Neuron (in vitro differentiated cells): ENCODE data around the gene AKR1A1.
"Not testable (repeated sequence)": the region's sequence is repeated elsewhere in the genome, so short reads cannot be mapped to it uniquely, and the experiment has no call there.

Experiments
- H2AFZ ChIP-seq: one replicate; pipeline ENCODE4 v1.6.1; 2013; ENCODE audit warnings: low read depth, mild to moderate bottlenecking, inconsistent platforms, low read length, moderate library complexity
- H3K27me3 ChIP-seq: one replicate; pipeline ENCODE4 v1.6.1; 2013; ENCODE audit warnings: low read length; ENCODE audit not compliant: insufficient read depth
- H3K36me3 ChIP-seq: one replicate; pipeline ENCODE4 v1.6.1; 2013; ENCODE audit warnings: low read length; ENCODE audit not compliant: insufficient read depth
- H3K4me1 ChIP-seq: one replicate; pipeline ENCODE4 v1.6.1; 2013; ENCODE audit warnings: low read length; ENCODE audit not compliant: insufficient read depth
- H3K4me3 ChIP-seq: 2 replicates; pipeline ENCODE4 v1.5.1; 2013; ENCODE audit warnings: mild to moderate bottlenecking, low read length, moderate library complexity
- H3K9me3 ChIP-seq: one replicate; pipeline ENCODE4 v1.6.1; 2013; ENCODE audit warnings: low read length

AKR1A1 gene

DNA sequence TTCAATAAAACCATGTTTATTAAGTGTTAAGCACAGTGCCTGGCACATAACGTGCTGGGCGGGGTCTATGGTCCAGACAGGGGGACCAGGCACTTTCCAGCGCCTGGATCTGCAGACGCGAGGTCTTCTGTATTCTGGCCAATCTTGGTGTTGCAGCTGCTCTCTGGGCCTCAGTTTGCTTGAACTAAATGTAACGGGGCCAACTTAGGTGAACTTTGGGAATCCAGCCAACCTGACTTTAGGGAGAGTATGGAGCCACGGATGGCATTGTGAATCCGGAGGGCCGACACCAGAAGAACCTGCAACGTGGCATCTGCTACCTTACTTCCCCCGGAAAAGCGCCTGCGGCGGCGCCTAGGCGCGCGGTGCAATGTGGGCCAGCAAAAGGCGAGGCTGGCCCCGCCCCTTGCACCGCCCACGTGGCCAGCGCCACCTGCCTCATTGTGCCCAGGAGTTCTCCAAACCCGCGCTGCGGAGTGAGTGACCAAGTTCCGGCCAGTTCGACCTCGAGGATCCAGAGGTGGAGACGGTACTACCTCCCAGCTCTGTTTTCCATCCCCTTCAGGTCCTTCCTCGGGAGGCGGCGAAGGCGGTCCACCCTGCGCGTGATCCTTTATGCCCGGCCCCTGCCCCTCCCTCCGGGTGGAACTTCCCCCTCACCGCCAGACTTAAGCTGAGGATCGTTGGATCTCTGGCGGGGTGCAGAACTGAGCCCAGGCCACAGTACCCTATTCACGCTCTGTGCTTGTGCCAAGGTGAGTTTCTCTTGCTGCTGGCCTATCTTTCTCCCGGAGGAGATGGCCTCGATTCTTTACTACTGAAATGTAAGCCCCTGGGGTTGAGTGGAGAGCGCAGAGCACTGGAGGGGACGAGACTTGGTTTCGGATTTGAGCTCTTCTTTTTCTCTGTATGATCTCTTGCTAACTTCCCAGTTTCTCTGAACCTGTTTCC is at the start of gene AKR1A1:
AKR1A1 (plus strand) TSS at position 426 of the 951 bp plus-strand sequence. CDS start 10,969 bp downstream, outside the sequence.
- peaks cover 10% of the 10 kb centered on the region for H3K4me1 ChIP-seq
- H2AFZ ChIP-seq: peak within 1 kb of the TSS; percentile 86
- H3K9me3 ChIP-seq: no peaks in the 10 kb centered on the region
- H3K4me3 ChIP-seq: peak within 1 kb of the TSS; percentile 98
- no peaks in the 10 kb centered on the region for H3K27me3 ChIP-seq
- peaks cover 19% of the 10 kb centered on the region for H3K36me3 ChIP-seq

DNA sequence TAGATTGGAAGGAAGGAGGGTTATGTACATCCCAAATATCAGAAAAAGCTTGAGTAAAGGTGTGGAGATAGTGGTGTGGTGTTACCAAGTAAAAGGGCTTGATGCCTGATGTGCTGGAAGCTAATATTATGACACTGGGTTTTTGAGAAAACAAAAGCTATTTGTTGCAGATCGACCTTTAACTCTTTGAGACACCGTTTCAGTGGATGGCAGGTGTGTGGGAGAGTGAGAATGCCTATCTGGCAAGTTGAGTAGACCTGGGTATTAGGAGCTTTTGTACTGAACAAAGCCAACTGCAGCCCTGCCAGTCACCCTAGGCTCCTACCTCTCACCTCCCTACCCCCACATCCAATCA is 49.1 kb upstream of the AKR1A1 start:
- no peaks in the 10 kb centered on the region for H3K27me3 ChIP-seq
- peaks cover 18% of the 10 kb centered on the region for H3K4me1 ChIP-seq
- no peak overlapping the region for H3K4me3 ChIP-seq
- no peaks in the 10 kb centered on the region for H3K36me3 ChIP-seq
- H2AFZ ChIP-seq: no peak overlapping the region
- H3K9me3 ChIP-seq: peaks cover 2% of the 10 kb centered on the region

DNA sequence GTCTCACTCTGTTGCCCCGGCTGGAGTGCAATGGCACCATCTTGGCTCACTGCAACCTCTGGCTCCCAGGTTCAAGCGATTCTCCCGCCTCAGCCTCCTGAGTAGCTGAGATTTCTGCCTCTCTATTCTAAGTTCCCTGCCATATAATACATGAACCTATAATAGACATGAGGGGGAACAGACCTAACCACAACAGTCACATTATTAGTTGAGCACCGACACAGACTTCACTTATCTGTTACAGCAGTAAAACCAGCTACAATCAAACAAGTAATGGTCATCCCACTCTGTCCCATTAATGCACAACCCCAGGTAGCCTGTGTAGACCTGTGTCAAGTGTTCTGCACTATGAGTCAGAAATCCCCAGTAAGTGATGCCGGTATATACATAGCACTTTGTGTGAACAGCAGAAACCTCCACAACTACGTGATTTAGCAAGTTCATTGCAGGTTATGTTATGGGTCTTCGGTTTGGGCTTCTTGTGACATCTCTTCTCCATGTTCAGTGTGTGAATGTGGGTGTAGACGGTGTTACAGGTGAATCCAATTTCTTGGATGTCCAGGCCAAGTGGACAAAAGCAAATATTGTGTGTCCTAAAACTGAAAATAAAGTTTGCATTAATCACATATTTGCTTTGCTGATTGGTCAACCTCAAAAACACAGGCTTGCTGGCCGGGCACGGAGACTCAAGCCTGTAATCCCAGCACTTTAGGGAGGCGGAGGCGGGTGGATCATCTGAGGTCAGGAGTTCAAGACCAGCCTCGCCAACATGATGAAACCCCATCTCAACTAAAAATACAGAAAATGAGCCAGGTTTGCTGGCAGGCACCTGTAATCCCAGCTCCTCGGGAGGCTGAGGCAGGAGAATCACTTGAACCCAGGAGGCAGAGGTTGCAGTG is 46.9 kb upstream of the AKR1A1 start:
- Histone ChIP-seq H3K4me1 (peaks cover 13% of the 10 kb centered on the region), H2AFZ (no peak overlapping the region), H3K27me3 (no peaks in the 10 kb centered on the region), H3K4me3 (no peak overlapping the region), H3K9me3 (no peaks in the 10 kb centered on the region), H3K36me3 (peaks cover 8% of the 10 kb centered on the region)

DNA sequence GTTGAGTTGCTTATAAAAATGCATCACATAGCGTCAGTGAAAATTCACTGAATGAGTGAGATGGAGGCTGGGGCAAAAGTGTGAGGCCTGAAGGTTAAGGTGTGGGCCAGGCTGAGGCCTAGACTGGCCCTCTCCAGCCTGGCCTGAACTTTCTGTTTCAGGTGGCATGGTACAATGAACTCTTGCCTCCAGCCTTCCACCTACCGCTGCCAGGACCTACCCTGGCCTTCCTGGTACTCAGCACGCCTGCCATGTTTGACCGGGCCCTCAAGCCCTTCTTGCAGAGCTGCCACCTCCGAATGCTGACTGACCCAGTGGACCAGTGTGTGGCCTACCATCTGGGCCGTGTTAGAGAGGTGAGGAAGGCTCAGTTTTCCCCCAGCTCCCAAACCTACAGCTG is 43.4 kb upstream of the AKR1A1 start:
- peaks cover 34% of the 10 kb centered on the region for H3K36me3 ChIP-seq
- H3K9me3 ChIP-seq: no peaks in the 10 kb centered on the region
- H2AFZ ChIP-seq: no peak overlapping the region
- no peaks in the 10 kb centered on the region for H3K4me1 ChIP-seq
- no peaks in the 10 kb centered on the region for H3K27me3 ChIP-seq
- no peak overlapping the region for H3K4me3 ChIP-seq

DNA sequence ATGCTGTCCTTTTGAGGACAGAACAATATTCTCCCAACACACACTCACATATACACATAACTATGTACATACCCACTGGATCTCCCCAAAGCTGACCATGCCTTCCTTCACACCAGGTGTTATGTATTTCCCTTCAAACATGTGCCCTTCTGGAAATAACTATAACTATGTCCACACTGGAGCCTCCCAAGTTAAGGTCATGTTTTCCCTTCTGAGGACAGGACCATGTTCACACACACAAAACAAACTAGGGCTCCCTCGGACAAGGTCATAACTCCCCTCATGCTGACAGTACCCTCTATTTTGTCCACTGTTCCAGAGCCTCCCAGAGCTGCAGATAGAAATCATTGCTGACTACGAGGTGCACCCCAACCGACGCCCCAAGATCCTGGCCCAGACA is 42.7 kb upstream of the AKR1A1 start:
- H2AFZ ChIP-seq: no peak overlapping the region
- no peaks in the 10 kb centered on the region for H3K4me1 ChIP-seq
- H3K36me3 ChIP-seq: peaks cover 34% of the 10 kb centered on the region
- H3K27me3 ChIP-seq: no peaks in the 10 kb centered on the region
- no peak overlapping the region for H3K4me3 ChIP-seq
- no peaks in the 10 kb centered on the region for H3K9me3 ChIP-seq

DNA sequence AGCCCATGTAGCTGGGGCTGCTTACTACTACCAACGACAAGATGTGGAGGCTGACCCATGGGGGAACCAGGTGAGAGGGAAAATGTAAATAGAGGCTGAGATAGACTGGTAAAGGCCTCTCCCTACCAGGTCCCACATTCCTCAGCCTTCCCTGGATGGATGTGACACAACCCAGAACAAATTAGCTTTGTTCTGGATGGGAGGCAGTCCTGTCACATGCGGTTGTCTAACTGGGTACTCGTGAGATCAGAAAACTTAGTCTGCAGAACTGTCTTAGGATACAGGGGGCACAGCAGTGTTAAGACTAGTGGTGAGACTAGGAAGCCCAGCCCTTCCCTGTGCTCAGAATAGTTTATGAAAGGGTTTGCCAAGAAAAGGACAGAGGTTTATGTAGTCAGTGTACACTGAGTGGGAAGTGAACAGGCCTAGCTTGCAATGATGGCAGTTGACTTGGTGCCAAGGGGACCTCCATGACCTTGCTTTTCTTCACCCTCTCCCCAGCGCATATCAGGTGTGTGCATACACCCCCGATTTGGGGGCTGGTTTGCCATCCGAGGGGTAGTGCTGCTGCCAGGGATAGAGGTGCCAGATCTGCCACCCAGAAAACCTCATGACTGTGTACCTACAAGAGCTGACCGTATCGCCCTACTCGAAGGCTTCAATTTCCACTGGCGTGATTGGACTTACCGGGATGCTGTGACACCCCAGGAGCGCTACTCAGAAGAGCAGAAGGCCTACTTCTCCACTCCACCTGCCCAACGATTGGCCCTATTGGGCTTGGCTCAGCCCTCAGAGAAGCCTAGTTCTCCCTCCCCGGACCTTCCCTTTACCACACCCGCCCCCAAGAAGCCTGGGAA is 42.1 kb upstream of the AKR1A1 start:
- Histone ChIP-seq H3K4me1 (no peaks in the 10 kb centered on the region), H2AFZ (no peak overlapping the region), H3K9me3 (no peaks in the 10 kb centered on the region), H3K4me3 (no peak overlapping the region), H3K27me3 (no peaks in the 10 kb centered on the region), H3K36me3 (peaks cover 36% of the 10 kb centered on the region)

DNA sequence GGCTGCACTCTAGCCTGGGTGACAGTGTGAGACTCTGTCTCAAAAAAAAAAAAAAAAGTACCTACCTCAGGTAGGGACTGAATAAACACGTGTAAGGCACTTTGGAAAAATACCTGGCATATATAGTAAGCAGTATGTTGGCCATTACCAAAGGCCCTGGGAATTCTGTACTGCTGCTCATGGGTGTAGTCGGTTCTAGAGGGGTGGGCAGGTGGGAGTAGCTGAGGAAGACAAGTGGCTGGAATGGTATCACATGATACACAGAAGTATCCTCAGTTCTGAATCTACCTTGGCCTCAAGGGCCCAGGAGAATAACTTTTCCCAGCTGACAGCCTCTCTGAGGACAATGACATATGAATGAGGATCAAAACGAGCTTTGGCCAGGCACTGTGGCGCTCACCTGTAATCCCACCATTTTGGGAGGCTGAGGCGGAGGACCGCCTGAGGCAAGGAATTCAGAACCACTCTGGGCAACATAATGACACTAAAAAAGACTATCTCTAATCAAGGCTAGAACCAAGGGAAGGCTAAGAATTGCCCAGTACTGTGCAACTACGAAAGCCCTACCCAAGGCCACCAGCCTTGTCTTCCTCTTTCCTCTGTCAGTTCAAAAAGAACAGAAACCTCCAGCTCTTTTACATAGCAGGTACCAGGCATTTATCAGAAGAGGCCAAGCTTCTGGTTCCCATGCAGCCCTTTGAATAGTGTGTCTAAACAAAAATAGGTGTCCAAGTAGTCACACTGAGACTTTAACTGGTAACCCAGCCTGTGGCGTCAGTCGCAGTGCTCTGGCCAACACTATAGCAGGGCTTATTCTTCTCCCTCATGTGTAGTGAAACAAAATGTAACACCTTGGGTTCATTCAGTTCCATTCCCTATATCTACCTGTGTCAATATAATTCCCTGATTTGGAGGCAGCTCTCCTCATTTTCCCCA is 40.3 kb upstream of the AKR1A1 start:
- no peaks in the 10 kb centered on the region for H3K27me3 ChIP-seq
- no peaks in the 10 kb centered on the region for H3K4me1 ChIP-seq
- H3K36me3 ChIP-seq: peaks cover 48% of the 10 kb centered on the region
- H3K9me3 ChIP-seq: no peaks in the 10 kb centered on the region
- H3K4me3 ChIP-seq: no peak overlapping the region
- H2AFZ ChIP-seq: no peak overlapping the region

DNA sequence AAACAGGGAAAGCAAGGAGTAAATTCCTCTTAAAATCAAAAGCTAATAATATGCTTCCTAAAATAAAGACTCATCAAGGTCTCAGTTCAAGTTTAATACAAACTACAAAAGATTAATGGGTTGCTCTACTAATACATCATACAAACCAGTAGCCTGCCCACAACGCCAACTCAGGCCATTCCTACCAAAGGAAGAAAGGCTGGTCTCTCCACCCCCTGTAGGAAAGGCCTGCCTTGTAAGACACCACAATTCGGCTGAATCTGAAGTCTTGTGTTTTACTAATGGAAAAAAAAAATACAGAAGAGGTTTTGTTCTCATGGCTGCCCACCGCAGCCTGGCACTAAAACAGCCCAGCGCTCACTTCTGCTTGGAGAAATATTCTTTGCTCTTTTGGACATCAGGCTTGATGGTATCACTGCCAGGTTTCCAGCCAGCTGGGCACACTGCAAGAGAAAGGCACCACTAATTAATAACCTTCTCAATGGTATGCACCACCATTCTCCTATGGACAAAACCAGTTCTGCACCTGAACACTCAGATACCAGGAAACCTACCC is 39.6 kb upstream of the AKR1A1 start:
- Histone ChIP-seq H3K36me3 (peaks cover 54% of the 10 kb centered on the region), H2AFZ (no peak overlapping the region), H3K4me1 (no peaks in the 10 kb centered on the region), H3K9me3 (no peaks in the 10 kb centered on the region), H3K27me3 (no peaks in the 10 kb centered on the region), H3K4me3 (no peak overlapping the region)

DNA sequence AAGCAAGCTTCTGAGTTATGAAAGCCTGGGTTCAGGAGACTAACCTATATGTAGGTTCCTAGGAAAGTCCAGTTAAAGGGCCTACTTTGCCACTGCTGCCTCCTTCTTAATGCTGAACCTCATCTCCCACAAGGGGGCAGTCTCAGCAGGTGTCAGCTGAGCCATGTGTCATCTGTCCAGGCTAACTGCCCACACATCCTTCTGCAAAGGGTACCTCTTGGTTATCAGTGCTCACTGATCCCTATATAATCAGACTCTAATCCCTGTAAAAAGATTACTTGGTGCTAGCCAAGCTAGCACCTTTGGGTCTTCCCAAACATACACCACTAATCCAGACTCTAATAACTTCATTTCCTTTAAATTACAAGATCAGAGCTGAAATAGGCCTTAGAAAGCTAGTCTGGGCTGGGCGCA is 38.0 kb upstream of the AKR1A1 start:
- Histone ChIP-seq H3K36me3 (peaks cover 65% of the 10 kb centered on the region), H3K27me3 (no peaks in the 10 kb centered on the region), H3K9me3 (no peaks in the 10 kb centered on the region), H3K4me1 (no peaks in the 10 kb centered on the region), H3K4me3 (no peak overlapping the region), H2AFZ (no peak overlapping the region)

DNA sequence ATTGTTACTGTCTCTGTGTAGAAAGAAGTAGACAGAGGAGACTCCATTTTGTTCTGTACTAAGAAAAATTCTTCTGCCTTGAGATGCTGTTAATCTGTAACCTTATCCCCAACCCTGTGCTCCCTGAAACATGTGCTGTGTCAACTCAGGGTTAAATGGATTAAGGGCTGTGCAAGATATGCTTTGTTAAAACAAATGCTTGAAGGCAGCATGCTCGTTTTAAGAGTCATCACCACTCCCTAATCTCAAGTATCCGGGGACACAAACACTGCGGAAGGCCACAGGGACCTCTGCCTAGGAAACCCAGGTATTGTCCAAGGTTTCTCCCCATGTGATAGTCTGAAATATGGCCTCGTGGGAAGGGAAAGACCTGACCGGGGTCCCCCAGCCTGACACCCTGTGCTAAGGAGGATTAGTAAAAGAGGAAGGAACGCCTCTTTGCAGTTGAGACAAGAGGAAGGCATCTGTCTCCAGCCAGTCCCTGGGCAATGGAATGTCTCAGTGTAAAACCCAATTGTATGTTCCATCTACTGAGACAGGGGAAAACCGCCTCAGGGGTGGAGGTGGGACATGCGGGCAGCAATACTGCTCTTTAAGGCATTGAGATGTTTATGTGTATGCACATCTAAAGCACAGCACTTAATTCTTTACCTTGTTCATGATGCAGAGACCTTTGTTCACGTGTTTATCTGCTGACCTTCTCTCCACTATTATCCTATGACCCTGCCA is 36.9 kb upstream of the AKR1A1 start:
- not testable (repeated sequence) for H3K9me3 ChIP-seq, H3K27me3 ChIP-seq, H2AFZ ChIP-seq, H3K4me1 ChIP-seq, H3K4me3 ChIP-seq
- peaks cover 59% of the 10 kb centered on the region for H3K36me3 ChIP-seq

DNA sequence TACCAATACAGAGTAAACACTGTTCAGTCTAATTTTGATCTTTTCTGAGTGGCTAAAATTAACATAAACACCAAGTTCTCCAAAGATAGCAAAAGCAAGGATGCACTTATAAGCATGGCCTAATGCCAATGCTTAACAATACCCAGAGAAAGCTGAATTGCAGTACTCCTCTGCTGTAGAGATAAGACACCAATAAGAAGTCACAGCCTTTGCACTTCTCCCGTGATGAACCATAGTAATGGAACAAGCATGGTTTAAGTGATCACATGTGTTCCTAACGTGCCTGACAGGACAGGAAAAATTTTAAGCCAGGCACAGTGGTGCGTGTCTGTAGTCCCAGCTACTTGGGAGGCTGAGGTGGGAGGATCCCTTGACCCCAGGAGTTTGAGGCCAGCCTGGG is 34.6 kb upstream of the AKR1A1 start:
- Histone ChIP-seq H3K36me3 (peaks cover 41% of the 10 kb centered on the region), H2AFZ (no peak overlapping the region)

More for the DNA sequence above, 34.6 kb upstream of the AKR1A1 start:
- Histone ChIP-seq H3K27me3 (no peaks in the 10 kb centered on the region), H3K4me3 (no peak overlapping the region), H3K9me3 (no peaks in the 10 kb centered on the region), H3K4me1 (peaks cover 14% of the 10 kb centered on the region)
